Ramos (cell line): ENCODE measurements around the gene C11orf91.
"Not testable (repeated sequence)": the region's sequence is repeated elsewhere in the genome, so short reads cannot be mapped to it uniquely, and the experiment has no call there.

ENCODE experiments used
- in situ Hi-C: fragments of 300-500 bp; cut with MboI; formaldehyde crosslinking; loops from one replicate; pipeline ENCODE4 v1.14.3; 2022; ENCODE audit warnings: low sequenced_read_pairs; ENCODE audit not compliant: unreplicated experiment

Gene C11orf91

GRCh38 chr11:33722590-33723234 lies 22.1 kb upstream of the C11orf91 start:
- in situ Hi-C loops: no loop called here

- in situ Hi-C loops: no loop called here
Observed at GRCh38 chr11:33721984-33722383, 21.4 kb upstream of the C11orf91 start.

- in situ Hi-C loops: no loop called here
Observed at GRCh38 chr11:33721426-33721825, 20.8 kb upstream of the C11orf91 start.

GRCh38 chr11:33719587-33719986 lies 19.0 kb upstream of the C11orf91 start:
- in situ Hi-C loops: no loop called here

- in situ Hi-C loops: no loop called here
Observed at GRCh38 chr11:33718440-33718839, 17.8 kb upstream of the C11orf91 start.

- in situ Hi-C loops: no loop called here
Observed at GRCh38 chr11:33716243-33716642, 15.6 kb upstream of the C11orf91 start.

GRCh38 chr11:33713856-33714398 lies 13.3 kb upstream of the C11orf91 start:
- in situ Hi-C loops: no loop called here

- in situ Hi-C loops: no loop called here
Observed at GRCh38 chr11:33713151-33713855, 12.7 kb upstream of the C11orf91 start.

- in situ Hi-C loops: no loop called here
Observed at GRCh38 chr11:33712436-33712835, 11.8 kb upstream of the C11orf91 start.

- in situ Hi-C loops: no loop called here
Observed at GRCh38 chr11:33709466-33709865, 8.8 kb upstream of the C11orf91 start.

GRCh38 chr11:33708985-33709384 lies 8.4 kb upstream of the C11orf91 start:
- in situ Hi-C loops: no loop called here

GRCh38 chr11:33707831-33708230 lies 7.2 kb upstream of the C11orf91 start:
- in situ Hi-C loops: not testable (repeated sequence)

- in situ Hi-C loops: no loop called here
Observed at GRCh38 chr11:33706966-33707365, 6.3 kb upstream of the C11orf91 start.

- in situ Hi-C loops: no loop called here
Observed at GRCh38 chr11:33706546-33706945, 5.9 kb upstream of the C11orf91 start.

GRCh38 chr11:33704240-33705002 lies 3.8 kb upstream of the C11orf91 start:
- in situ Hi-C loops: no loop called here

- in situ Hi-C loops: no loop called here
Observed at GRCh38 chr11:33703788-33704187, 3.2 kb upstream of the C11orf91 start.

- in situ Hi-C loops: no loop called here
Observed at GRCh38 chr11:33703234-33703633, 2.6 kb upstream of the C11orf91 start.

GRCh38 chr11:33701302-33702230 lies 940 bp upstream of the C11orf91 start:
- in situ Hi-C loops: no loop called here

- in situ Hi-C loops: no loop called here
Observed at GRCh38 chr11:33700063-33700501, 544 bp downstream of the C11orf91 start.
